ENCODE measurements around the gene UNK.
"Not testable (repeated sequence)": the region's sequence is repeated elsewhere in the genome, so short reads cannot be mapped to it uniquely, and the experiment has no call there.

UNK gene

GRCh38 chr17:75774991-75775668, 9.5 kb upstream of the UNK start:
- DNase-seq = no peak

GRCh38 chr17:75776386-75777295, 8.0 kb upstream of the UNK start:
- DNase-seq = no peak

- DNase-seq = no peak
Measured at GRCh38 chr17:75777296-75777922, 7.2 kb upstream of the UNK start.

GRCh38 chr17:75778066-75778860, 6.3 kb upstream of the UNK start:
- not testable (repeated sequence) for DNase-seq

GRCh38 chr17:75778861-75779249, 5.8 kb upstream of the UNK start:
- no peak for DNase-seq

GRCh38 chr17:75779250-75779986, 5.2 kb upstream of the UNK start:
- DNase-seq = peak; percentile 100

GRCh38 chr17:75779987-75780889, 4.4 kb upstream of the UNK start:
- no peak for DNase-seq

GRCh38 chr17:75783069-75783783, 1.4 kb upstream of the UNK start:
- DNase-seq = no peak

- DNase-seq = no peak
Measured at GRCh38 chr17:75783803-75784472, 668 bp upstream of the UNK start.

GRCh38 chr17:75785016-75785890, 647 bp downstream of the UNK start:
- no peak for DNase-seq

- no peak for DNase-seq
Measured at GRCh38 chr17:75791254-75791653, 6.6 kb downstream of the UNK start.

GRCh38 chr17:75793460-75793859, 8.9 kb downstream of the UNK start:
- no peak for DNase-seq

GRCh38 chr17:75795820-75796607, 11.4 kb downstream of the UNK start:
- DNase-seq = no peak

- DNase-seq = no peak
Measured at GRCh38 chr17:75799402-75799801, 14.8 kb downstream of the UNK start.

GRCh38 chr17:75803883-75804282, 19.3 kb downstream of the UNK start:
- DNase-seq = no peak

- no peak for DNase-seq
Measured at GRCh38 chr17:75806822-75807500, 22.4 kb downstream of the UNK start.

- DNase-seq = no peak
Measured at GRCh38 chr17:75807861-75808260, 23.3 kb downstream of the UNK start.
